ENCODE measurements around the gene WDR6.

Gene WDR6, protein sequence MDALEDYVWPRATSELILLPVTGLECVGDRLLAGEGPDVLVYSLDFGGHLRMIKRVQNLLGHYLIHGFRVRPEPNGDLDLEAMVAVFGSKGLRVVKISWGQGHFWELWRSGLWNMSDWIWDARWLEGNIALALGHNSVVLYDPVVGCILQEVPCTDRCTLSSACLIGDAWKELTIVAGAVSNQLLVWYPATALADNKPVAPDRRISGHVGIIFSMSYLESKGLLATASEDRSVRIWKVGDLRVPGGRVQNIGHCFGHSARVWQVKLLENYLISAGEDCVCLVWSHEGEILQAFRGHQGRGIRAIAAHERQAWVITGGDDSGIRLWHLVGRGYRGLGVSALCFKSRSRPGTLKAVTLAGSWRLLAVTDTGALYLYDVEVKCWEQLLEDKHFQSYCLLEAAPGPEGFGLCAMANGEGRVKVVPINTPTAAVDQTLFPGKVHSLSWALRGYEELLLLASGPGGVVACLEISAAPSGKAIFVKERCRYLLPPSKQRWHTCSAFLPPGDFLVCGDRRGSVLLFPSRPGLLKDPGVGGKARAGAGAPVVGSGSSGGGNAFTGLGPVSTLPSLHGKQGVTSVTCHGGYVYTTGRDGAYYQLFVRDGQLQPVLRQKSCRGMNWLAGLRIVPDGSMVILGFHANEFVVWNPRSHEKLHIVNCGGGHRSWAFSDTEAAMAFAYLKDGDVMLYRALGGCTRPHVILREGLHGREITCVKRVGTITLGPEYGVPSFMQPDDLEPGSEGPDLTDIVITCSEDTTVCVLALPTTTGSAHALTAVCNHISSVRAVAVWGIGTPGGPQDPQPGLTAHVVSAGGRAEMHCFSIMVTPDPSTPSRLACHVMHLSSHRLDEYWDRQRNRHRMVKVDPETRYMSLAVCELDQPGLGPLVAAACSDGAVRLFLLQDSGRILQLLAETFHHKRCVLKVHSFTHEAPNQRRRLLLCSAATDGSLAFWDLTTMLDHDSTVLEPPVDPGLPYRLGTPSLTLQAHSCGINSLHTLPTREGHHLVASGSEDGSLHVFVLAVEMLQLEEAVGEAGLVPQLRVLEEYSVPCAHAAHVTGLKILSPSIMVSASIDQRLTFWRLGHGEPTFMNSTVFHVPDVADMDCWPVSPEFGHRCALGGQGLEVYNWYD

DNA sequence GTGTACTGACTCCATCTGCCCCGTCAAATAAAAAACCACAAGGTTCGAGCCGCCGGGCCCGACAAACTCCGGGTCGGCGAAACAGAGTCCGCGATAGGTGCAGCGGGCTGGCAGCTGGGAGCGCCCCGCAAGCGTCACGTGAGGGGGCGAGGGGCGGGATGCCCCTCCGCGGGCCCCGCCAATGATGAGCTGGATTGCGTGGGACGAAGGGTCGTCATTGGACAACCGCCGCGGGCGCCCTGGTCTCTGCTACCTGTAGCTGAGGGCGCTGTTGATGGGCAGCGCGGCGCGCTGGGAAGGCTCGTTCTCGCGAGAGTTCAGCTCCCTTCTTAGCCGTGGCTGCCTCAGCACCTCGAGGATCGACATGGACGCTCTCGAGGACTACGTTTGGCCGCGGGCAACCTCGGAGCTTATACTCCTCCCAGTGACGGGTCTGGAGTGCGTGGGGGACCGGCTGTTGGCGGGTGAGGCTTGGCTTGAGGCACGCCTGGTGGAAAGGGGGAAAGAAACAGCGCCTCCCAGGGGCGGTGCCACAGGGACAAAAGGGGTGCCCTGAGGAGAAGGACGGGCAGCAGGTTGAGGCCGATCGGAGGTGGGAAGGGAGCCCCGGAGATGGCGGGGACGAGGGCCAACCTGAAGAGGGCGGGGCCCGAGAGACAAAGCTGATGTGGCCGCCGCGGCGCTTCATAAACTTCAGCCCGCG, at the start of gene WDR6:
TSS of gene WDR6 (plus strand) at position 324 of the 703 bp plus-strand sequence. CDS start at position 365, 41 bp downstream.
- peak; percentile 95 for DNase-seq (ENCODE audit: low read depth)

GRCh38 chr3:48960841-48961413, 46.3 kb upstream of the WDR6 start:
- DNase-seq (ENCODE audit: low read depth) = no peak

GRCh38 chr3:48962340-48962739, 44.9 kb upstream of the WDR6 start:
- DNase-seq (ENCODE audit: low read depth) = no peak

DNA sequence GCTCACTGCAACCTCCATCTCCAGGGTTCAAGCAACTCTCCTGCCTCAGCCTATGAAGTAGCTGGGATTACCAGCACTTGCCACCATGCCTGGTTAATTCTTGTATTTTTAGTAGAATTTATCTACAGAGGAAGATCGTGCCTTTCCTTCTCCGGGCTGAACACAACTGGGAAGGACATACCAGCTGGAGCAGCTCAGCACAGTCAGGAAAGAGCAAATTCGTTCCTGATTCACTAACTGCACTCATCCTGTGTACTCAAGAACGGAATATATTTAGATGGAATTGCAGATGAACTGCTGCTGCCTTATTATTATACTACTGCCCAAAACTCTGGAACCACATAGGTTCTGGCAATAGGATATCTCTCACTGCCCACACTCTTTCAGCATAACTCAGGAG, 44.3 kb upstream of the WDR6 start:
- no peak for DNase-seq (ENCODE audit: low read depth)

DNA sequence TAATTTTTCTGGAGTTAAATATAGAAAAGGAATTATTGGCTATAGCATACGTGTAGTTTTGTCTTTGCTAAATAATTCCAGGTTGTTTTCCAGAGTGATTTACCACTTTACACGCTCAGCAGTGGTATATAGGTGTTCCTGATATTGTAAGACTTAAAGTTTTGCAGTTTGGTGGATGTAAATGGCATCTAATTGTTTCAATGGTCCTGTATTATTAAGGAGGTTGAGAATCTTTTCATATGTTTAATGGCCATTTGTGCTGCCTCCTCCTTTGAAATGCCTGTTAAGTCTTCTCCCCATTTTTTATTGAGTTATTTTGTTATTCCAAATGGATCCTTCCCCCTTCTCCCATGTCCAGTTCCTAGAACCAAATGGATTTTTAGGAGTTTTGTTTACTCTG, 43.6 kb upstream of the WDR6 start:
- DNase-seq (ENCODE audit: low read depth) = no peak

GRCh38 chr3:48966367-48966766, 40.8 kb upstream of the WDR6 start:
- no peak for DNase-seq (ENCODE audit: low read depth)

DNA sequence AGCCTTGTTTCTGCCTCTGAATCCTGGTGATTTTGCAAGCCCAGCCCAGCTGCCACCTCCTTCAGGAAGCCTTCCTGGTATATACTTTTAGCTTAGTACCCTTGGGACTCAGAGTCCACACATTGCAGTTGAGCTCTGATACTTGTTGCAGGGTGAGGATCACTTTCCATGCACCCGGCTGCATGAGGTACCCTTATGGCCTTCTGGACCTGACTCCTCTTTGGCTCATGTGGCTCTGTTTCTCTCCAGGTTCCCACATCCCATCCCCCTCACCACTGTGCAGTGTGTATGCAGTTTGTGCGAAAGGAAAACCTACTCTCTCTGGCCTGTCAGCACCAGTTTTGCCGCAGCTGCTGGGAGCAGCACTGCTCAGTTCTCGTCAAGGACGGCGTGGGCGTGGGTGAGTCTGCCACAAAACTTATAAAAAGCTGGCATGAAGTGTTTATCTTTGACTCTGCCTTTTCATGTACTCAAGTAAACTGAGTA, 40.3 kb upstream of the WDR6 start:
- no peak for DNase-seq (ENCODE audit: low read depth)

DNA sequence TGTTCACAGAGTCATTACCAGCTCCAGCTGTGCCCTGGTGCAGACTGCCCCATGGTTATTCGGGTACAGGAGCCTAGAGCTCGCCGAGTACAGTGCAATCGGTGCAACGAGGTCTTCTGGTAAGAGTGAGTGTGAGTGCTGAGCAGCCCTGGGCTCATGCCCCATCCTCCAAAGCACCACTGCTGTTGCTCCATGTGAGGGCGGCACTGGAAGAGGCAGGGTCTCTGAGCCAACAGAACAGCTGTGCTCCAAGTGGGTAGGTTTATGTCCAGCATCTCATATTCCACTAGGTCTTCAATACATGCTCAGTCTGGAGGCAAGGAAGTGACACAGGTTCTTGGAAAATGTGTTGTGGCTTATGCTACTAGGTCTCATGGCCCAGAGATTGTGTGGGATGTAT, 36.6 kb upstream of the WDR6 start:
- DNase-seq (ENCODE audit: low read depth) = no peak

GRCh38 chr3:48974076-48974864, 32.9 kb upstream of the WDR6 start:
- DNase-seq (ENCODE audit: low read depth) = no peak

DNA sequence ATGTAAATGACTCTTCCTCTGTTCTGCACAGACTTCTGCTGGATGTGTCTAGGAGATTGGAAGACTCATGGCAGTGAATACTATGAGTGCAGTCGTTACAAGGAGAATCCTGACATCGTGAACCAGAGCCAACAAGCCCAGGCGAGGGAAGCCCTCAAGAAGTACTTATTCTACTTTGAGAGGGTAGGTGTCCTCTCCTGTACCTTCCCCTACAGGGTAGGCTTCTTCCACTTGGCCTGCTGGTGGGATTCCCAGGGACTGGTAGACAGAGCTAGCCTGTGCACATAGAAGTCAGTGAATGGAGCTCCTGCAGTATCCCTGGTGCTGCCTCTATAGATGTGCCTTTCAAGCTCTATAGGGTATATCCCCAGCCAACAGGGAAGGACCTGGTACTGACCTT, 27.7 kb upstream of the WDR6 start:
- no peak for DNase-seq (ENCODE audit: low read depth)

GRCh38 chr3:48980295-48980694, 26.9 kb upstream of the WDR6 start:
- DNase-seq (ENCODE audit: low read depth) = no peak

GRCh38 chr3:48982016-48982415, 25.2 kb upstream of the WDR6 start:
- no peak for DNase-seq (ENCODE audit: low read depth)

DNA sequence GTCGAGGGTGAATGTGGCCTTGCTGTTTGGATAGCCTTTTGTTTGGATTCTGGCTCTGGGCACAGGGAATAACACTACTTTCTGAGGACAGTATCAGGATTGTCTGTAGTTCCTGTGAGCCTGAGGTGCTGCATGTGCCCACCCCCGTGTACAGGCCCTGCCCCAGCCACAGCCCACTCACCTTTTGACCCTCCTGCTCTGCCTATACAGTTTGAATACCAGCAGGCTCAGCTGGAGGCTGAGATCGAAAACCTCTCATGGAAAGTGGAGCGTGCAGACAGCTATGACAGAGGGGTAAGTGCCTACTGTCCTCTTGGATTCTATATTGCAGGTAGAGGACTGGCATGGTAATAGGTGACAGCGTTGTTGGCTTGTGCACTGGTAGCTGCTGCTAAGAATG, 24.5 kb upstream of the WDR6 start:
- DNase-seq (ENCODE audit: low read depth) = no peak

DNA sequence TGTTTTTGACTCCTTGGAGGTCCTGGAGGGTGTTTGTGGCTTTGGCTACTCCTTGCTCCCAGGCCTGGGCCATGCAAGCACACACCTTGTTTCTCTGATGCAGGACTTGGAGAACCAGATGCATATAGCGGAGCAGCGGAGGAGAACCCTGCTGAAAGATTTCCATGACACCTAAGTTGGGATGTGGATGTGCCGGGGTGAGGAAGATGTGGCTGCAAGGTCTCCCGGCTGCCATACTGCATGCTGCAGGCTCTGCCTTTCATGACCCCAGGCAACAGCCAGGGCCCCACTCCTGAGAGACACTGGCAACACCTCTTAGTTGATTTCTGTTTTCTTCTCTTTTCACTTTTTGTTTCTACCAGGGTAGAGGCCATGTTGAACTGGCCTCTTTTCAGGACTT, 24.1 kb upstream of the WDR6 start:
- DNase-seq (ENCODE audit: low read depth) = no peak

- no peak for DNase-seq (ENCODE audit: low read depth)
Measured at GRCh38 chr3:48984663-48985062, 22.5 kb upstream of the WDR6 start.

- DNase-seq (ENCODE audit: low read depth) = no peak
Measured at GRCh38 chr3:48985831-48986376, 21.3 kb upstream of the WDR6 start.

GRCh38 chr3:48989126-48989795, 17.9 kb upstream of the WDR6 start:
- no peak for DNase-seq (ENCODE audit: low read depth)

- DNase-seq (ENCODE audit: low read depth) = peak; percentile 76
Measured at GRCh38 chr3:48989796-48990635, 17.2 kb upstream of the WDR6 start, which contains the start of gene P4HTM. P4HTM (plus strand) TSS chr3:48990241; CDS start chr3:48990257, 16 bp downstream.
